ENCODE measurements around the gene TC2N.

GRCh38 chr14:91847693-91848092 lies 19.6 kb downstream of the TC2N start:
- TF ChIP-seq, protein P1, sequence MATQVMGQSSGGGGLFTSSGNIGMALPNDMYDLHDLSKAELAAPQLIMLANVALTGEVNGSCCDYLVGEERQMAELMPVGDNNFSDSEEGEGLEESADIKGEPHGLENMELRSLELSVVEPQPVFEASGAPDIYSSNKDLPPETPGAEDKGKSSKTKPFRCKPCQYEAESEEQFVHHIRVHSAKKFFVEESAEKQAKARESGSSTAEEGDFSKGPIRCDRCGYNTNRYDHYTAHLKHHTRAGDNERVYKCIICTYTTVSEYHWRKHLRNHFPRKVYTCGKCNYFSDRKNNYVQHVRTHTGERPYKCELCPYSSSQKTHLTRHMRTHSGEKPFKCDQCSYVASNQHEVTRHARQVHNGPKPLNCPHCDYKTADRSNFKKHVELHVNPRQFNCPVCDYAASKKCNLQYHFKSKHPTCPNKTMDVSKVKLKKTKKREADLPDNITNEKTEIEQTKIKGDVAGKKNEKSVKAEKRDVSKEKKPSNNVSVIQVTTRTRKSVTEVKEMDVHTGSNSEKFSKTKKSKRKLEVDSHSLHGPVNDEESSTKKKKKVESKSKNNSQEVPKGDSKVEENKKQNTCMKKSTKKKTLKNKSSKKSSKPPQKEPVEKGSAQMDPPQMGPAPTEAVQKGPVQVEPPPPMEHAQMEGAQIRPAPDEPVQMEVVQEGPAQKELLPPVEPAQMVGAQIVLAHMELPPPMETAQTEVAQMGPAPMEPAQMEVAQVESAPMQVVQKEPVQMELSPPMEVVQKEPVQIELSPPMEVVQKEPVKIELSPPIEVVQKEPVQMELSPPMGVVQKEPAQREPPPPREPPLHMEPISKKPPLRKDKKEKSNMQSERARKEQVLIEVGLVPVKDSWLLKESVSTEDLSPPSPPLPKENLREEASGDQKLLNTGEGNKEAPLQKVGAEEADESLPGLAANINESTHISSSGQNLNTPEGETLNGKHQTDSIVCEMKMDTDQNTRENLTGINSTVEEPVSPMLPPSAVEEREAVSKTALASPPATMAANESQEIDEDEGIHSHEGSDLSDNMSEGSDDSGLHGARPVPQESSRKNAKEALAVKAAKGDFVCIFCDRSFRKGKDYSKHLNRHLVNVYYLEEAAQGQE (IDR thresholded peaks at IDR 0.05; ENCODE audit: unreplicated experiment) = no peak
- TF ChIP-seq, protein P2, sequence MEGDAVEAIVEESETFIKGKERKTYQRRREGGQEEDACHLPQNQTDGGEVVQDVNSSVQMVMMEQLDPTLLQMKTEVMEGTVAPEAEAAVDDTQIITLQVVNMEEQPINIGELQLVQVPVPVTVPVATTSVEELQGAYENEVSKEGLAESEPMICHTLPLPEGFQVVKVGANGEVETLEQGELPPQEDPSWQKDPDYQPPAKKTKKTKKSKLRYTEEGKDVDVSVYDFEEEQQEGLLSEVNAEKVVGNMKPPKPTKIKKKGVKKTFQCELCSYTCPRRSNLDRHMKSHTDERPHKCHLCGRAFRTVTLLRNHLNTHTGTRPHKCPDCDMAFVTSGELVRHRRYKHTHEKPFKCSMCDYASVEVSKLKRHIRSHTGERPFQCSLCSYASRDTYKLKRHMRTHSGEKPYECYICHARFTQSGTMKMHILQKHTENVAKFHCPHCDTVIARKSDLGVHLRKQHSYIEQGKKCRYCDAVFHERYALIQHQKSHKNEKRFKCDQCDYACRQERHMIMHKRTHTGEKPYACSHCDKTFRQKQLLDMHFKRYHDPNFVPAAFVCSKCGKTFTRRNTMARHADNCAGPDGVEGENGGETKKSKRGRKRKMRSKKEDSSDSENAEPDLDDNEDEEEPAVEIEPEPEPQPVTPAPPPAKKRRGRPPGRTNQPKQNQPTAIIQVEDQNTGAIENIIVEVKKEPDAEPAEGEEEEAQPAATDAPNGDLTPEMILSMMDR (conservative IDR thresholded peaks at IDR 0.05; ENCODE audit: low read depth in 2 of 2) = no peak
- TF ChIP-seq ZNF331 (CRISPR knock-in tag; IDR thresholded peaks at IDR 0.05; ENCODE audit: low read depth) = no peak
- no peak for TF ChIP-seq EZH2phosphoT487 (IDR thresholded peaks at IDR 0.05; ENCODE audit: unreplicated experiment)
- no peak for TF ChIP-seq EZH2 (IDR thresholded peaks at IDR 0.05; ENCODE audit: low read depth, unreplicated experiment)
- no peak for TF ChIP-seq JUNB (IDR thresholded peaks at IDR 0.05; ENCODE audit: unreplicated experiment)
- TF ChIP-seq POLR2AphosphoS5 (IDR thresholded peaks at IDR 0.05; ENCODE audit: low read depth) = no peak
- TF ChIP-seq CREB1 (CRISPR knock-in tag; IDR thresholded peaks at IDR 0.05; ENCODE audit: low read depth) = no peak

All from GM23338 (cell line).